Germinal center (tissue), 1 donor: ENCODE data around the gene NAA10.
"Not testable (repeated sequence)": the region's sequence is repeated elsewhere in the genome, so short reads cannot be mapped to it uniquely, and the experiment has no call there.

ENCODE experiments used
- DNase-seq: peaks from one replicate; pipeline ENCODE4 v3.0.0; 2012; ENCODE audit warnings: mixed read lengths, low spot score

The NAA10 gene

DNA sequence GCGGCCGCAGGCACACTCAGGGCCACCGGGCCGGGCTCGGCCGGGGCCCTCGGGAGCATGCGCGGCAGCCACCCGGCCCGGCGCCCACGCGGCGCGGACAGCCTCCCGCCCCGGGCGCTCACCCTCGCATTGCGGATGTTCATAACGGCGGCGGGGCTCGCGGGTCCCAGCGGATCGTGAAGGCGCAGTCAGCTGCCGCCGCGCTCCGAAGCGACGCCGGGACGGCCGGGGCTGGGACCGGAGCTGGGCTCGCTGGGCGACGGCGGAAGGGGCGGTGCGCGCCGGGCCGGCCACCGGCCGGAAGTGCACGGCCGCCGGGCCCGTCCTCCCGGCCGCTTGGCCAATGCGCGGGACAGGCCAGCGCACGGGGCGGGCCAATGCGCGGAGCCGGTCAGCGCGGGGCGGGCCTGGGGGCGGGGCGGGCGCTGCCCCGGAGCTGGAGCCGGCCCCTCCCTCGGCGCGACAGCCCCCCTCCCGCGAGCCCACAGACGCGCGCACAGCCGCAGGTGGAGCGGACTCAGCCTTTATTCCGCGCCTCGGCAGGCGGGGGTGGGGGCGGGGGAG, at the start of gene NAA10:
TSS of gene NAA10 (minus strand) at position 276 of the 564 bp plus-strand sequence. CDS start at position 143, 133 bp downstream.
- DNase-seq, result peak; percentile 75

GRCh38 chrX:153983321-153983801, 48.5 kb upstream of the NAA10 start:
- no peak for DNase-seq

GRCh38 chrX:153981771-153982533, 47.1 kb upstream of the NAA10 start:
- no peak for DNase-seq

DNA sequence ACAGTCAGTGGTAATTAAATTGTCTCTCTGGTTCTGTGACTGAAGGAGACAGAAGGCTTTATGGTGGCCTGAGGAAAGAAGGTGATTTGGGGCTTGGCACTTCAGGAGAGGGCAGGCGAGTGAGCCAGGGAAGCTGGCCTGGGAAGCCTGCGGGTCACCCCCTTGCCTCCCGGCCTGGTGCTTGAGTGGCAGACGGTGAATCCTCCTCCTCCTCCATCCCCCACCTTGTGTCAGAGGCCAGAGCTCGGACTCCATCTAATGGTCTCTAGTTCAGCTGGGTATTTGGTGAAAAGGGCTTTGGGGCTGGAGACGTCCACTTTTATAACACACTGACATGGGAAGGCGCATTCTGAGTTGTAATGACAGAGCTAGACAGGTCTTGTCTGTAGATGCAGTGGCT, 46.4 kb upstream of the NAA10 start:
- DNase-seq, result no peak

DNA sequence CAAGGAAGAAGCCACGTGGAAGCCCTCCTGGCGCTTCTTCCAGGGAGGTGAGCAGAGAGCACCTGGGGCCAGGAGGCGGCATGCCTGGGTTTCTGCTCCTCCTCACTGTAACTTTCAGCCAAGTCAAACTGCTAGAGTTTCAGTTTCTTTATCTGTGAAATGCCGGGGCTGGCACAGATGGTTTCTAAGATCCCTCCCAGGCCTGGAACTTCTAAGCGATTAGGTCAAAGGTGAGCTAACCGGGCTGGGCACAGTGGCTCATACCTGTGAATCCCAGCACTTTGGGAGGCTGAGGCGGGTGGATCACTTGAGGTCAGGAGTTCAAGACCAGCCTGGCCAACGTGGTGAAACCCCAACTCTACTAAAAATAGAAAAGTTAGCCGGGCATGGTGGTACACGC, 45.6 kb upstream of the NAA10 start:
- DNase-seq, result not testable (repeated sequence)

DNA sequence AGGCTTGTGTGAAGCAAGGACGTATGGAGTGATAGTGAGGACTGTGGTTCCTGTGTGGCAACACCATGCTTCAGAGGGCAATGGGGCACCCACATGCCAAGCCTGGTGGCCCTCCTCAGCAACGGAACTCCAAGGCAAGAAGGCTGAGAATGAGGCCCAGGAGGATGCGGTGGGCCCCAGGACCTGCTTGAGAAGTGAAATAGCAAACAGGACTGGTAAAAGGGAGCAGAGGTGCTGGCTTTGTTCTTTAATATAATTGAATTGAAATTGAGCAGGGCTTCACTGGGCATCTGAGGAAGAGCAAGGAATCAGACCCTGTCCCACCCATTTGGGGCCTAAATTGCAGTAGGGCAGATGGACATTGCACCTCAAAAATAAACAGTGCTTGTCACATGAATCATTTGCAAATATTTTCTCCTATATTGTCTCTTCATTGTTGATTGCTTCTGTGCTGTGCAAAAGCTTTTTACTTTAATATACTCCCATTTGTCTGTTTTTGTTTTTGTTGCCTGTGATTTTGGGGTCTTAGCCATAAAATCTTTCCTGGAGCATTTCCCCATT, 40.0 kb upstream of the NAA10 start:
- no peak for DNase-seq

- no peak for DNase-seq
Measured at GRCh38 chrX:153974003-153974725, 39.3 kb upstream of the NAA10 start.

- no peak for DNase-seq
Measured at GRCh38 chrX:153973127-153974002, 38.5 kb upstream of the NAA10 start.

DNA sequence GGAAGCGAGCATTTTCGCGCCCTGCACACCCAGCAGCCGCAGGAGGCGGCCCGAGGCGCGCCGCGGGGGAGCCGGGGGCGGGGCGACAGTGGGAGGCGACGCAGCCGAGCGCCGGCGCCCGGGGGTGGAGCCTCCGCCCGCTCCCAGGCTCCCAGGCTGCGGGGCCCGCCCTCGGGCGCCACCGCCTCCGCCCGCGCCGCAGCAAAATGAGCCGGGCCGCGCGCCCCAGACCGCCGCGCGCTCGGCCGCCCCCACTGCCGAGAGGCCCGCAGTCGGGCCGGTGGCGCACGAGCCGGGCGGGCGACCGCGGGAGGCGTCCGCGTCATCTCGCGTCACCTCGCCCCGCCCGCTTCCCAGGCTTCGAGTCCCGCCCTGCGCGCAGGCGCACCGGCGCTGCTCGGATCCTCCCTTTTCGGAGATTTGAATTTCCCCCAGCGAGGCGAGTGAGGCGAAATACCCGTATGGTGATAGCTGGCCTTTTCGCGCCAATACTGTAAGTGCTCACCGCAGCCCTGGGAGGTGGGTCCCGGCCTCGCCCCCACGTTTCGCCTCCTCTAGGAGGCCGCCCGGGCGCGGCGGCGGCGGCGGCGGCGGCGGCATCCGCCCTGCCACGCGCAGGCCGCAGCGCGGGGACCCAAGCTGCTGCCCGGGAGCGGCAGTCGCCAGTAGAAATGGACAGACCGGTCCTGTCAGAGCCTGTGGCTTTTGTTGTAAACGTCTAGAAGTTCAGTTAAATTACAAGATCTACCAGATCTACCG, 37.7 kb upstream of the NAA10 start, which contains the start of gene TMEM187:
TSS of gene TMEM187 (plus strand) at position 387 of the 759 bp plus-strand sequence. CDS start 9,309 bp downstream, outside the sequence.
- peak; percentile 86 for DNase-seq

GRCh38 chrX:153971450-153972367, 36.9 kb upstream of the NAA10 start, which contains the start of gene HCFC1:
Gene HCFC1 (minus strand): TSS chrX:153971818. CDS start chrX:153970840, 978 bp downstream.
- peak; percentile 75 for DNase-seq

DNA sequence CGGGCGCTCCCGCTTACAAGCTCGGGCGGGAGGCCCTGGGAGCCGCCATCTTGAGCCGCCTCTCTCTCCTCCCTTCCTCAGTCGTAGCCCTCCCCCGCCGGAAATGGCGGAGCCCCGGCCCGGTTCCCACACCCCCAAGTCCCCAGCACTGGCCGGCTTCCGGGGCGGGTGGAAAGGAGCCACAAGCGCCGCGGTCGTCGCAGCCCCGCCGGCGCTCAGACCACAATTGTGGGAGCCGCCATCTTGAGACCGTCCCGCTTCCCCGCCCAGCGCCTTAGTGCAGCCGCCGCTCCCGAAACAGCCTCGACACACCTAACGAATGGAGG, 36.2 kb upstream of the NAA10 start:
- peak; percentile 79 for DNase-seq

DNA sequence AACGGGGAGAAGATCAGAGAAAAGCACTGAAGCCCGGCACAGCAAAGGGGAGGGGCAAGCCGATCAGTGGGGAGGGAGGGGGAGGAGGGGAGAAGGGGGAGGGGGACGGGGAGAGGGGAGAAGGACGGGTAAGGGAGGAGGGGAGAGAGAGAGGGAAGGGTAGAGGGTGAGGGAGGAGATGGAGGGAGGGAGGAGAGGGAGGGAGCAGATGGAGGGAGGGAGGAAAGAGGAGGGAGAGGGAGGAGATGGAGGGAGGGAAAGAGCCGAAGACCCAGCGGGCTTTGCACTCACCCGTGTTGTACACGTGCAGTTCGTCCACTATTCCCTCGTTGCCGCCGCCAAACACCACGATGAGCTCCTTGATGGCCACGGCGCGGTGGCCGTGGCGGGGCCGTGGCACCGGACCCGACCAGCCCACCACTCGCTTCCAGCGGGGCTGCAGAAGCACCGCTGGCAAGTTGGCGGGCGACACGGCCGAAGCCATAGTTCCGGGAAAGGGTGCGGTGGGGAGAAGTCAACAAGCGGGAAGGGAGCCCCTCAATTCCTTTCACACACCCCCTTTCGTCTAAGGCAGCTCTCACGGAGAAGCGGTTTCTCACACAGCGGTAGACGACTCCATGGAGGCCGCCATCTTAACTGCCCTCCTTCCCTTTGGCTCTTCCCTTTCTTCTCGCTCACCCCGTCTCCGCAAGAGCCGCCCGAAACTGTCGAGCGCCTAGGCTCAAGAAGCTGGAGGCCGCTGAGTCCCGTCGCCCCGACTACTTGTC, 35.7 kb upstream of the NAA10 start:
- DNase-seq, result no peak

DNA sequence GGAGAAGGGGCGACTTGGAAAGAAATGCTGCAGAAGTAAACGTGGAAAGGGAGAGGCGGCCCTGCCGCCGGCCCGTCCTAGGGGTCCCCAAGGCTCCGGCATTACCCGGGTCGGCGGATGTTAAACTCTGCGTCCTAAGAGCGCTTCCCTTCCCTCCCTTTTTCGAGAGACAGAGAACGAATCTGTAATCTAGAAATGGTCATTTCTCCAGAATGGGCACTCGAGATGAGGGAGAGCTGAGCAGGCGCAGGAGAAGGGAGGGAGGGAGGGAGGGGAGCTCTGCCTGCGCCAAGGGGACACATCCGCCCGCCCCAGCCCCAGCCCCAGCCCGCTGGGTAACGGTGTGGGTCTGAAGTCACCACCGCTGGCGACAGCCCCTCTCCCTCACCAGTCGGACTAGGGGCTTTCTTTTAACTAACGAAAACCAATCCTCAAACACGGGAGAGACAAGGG, 35.1 kb upstream of the NAA10 start:
- DNase-seq, result no peak

GRCh38 chrX:153969125-153969903, 34.5 kb upstream of the NAA10 start:
- DNase-seq, result no peak

GRCh38 chrX:153968754-153969124, 33.9 kb upstream of the NAA10 start:
- peak; percentile 34 for DNase-seq

DNA sequence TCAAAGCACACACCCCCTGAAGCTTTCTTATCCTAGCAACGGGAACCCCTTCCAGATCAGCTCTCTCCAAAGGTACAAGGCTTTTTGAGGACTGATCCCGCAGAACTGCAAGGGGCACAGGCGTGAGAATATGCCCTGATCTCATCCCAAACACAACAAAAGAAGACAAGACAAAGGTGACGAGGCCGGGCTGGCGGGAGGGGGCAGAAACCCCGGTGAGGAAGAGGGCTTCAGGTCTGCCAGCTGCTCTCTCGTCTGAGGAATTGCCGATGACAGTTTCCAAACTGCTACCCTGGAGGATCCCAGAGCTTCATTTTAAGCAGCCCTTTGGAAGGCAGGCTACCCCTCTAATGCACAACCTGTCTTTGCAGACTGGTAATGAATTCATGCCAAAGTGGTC, 33.4 kb upstream of the NAA10 start:
- DNase-seq, result no peak

DNA sequence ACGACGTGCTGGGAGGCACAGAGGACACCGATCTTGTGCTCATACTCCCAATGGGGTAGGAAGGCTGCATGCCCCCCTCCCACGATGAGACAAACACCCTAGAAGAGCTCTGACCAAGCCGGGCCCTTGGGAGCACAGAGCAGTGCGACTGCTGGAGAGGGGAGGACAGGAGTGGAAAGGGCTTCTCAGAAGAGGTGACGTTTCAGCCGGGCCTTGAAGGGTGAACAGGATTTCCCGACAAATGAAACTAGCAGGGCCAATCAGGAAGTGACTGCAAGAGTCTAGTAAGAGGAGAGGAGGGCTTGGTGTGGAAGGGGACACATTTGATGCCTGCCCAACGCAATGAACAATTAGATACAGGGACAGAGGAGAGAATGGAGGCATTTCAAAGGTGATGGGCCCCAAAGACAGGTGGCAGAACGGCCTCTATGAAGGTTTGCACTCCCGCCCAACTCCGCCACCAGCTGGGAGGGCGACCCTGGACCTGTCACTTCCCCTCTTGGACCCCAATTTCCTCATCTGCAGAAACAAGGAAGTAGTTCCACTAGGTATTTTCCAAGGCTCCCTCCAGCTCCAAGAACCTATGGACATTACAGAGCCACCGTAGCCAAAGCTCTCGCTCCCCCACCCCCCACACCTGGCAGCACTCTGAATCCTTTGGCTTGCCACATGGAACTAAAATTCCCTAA, 32.8 kb upstream of the NAA10 start:
- no peak for DNase-seq
